ENCODE results near the gene COL18A1. TPM values are rescaled to one million over a fixed set of nuclear protein-coding genes. Genes with fewer than 3 reads are reported as not detected.

COL18A1 gene
- total RNA-seq, 1 donor from 2014 or later = 150 TPM

DNA sequence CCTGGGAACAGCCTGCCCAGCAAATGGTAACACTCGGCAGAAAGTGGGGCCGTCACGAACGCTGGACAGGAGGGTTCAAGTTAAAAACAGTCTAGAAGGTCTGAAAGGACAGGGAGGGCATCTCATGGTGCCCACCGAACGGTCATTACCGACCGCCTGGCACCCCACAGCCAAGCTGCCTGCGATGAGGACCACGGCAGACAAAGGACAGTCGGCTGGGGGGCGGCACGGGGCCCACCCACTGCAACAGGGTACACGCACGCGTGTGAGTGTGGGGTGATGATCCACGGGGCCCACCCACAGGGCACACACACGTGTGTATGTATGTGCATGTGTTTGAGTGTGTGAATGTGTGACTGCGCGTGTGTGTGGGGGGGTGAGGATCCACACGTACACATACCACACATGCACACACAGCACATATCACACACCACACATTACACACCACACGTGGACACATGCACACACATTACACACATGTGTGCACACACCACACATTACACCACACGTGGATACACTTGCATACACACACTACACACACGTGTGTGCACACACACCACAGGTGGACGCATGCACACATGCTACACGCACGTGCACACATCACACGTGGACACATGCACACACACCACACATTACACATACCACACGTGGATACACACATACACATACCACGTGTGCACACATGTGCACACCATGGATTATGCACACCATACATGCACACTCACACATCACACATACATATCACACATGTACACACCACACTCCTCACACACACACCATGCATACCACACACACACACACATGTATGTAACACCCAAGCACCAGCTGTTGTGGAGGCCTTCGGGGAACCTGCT, 74.1 kb downstream of the COL18A1 start:
- Mint-ChIP-seq H3K27ac (no peak overlapping the region), H3K4me1 (ENCODE audit: unreplicated experiment) (peaks cover 11% of the 10 kb centered on the region), H3K4me3 (no peak overlapping the region), H3K9me3 (no peaks in the 10 kb centered on the region), H3K27me3 (no peaks in the 10 kb centered on the region), H3K36me3 (peaks cover 22% of the 10 kb centered on the region)
- TF ChIP-seq, protein P1, sequence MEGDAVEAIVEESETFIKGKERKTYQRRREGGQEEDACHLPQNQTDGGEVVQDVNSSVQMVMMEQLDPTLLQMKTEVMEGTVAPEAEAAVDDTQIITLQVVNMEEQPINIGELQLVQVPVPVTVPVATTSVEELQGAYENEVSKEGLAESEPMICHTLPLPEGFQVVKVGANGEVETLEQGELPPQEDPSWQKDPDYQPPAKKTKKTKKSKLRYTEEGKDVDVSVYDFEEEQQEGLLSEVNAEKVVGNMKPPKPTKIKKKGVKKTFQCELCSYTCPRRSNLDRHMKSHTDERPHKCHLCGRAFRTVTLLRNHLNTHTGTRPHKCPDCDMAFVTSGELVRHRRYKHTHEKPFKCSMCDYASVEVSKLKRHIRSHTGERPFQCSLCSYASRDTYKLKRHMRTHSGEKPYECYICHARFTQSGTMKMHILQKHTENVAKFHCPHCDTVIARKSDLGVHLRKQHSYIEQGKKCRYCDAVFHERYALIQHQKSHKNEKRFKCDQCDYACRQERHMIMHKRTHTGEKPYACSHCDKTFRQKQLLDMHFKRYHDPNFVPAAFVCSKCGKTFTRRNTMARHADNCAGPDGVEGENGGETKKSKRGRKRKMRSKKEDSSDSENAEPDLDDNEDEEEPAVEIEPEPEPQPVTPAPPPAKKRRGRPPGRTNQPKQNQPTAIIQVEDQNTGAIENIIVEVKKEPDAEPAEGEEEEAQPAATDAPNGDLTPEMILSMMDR (conservative IDR thresholded peaks at IDR 0.05) = no peak
- DNase-seq (ENCODE audit: extremely low spot score, unreplicated experiment) = no peak

DNA sequence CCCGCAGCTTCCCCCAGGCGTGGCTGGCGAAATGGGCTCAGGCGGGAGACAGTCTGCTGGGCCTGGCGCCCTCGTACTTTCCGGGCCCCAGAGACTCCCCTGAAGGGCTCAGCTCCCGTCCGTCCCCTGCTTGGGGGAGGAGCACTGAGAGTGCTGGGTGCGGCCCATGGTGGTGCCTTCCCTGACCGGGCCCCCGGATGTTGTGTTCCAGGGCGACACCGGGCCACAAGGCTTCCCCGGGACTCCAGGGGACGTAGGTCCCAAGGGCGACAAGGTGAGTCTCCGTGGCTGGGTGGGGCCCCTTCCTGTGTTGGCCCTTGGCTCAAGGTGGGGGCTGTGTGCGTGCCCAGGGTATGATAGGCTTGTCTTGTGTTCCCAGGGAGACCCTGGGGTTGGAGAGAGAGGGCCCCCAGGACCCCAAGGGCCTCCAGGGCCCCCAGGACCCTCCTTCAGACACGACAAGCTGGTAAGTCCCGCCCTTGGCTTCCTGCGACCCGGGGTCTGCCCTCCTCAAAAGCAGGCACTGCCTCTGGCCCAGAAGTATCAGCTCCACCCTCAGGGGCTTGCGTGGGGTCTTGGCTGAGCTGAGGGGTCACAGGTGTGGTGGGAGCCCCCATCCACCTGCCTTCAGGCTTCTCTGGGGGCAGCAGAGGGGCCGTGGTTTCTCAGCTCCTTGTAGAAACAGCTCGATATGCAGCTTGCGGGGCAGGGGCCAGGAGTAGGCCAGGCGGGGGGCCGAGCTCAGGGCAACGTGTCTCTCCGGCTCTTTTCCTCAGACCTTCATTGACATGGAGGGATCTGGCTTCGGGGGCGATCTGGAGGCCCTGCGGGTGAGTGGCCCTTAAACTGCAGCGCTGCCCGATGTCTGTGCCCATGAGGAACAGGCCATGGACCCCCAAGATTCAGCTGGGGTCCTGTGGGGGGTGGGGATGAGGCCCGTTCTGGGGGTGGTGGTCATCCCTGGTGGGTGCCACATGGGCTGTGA, 75.0 kb downstream of the COL18A1 start:
- Mint-ChIP-seq H3K27me3 (no peaks in the 10 kb centered on the region), H3K27ac (no peak overlapping the region), H3K36me3 (peaks cover 24% of the 10 kb centered on the region), H3K9me3 (no peaks in the 10 kb centered on the region), H3K4me3 (no peak overlapping the region), H3K4me1 (ENCODE audit: unreplicated experiment) (peaks cover 11% of the 10 kb centered on the region)
- TF ChIP-seq, protein P1 (conservative IDR thresholded peaks at IDR 0.05) = no peak
- DNase-seq (ENCODE audit: extremely low spot score, unreplicated experiment) = no peak

GRCh38 chr21:45480701-45481500, 75.9 kb downstream of the COL18A1 start:
- TF ChIP-seq, protein P1 (conservative IDR thresholded peaks at IDR 0.05) = no peak
- Mint-ChIP-seq H3K4me3 (no peak overlapping the region), H3K27me3 (no peaks in the 10 kb centered on the region), H3K9me3 (no peaks in the 10 kb centered on the region), H3K27ac (no peak overlapping the region), H3K36me3 (peaks cover 24% of the 10 kb centered on the region), H3K4me1 (ENCODE audit: unreplicated experiment) (peaks cover 11% of the 10 kb centered on the region)
- no peak for DNase-seq (ENCODE audit: extremely low spot score, unreplicated experiment)

DNA sequence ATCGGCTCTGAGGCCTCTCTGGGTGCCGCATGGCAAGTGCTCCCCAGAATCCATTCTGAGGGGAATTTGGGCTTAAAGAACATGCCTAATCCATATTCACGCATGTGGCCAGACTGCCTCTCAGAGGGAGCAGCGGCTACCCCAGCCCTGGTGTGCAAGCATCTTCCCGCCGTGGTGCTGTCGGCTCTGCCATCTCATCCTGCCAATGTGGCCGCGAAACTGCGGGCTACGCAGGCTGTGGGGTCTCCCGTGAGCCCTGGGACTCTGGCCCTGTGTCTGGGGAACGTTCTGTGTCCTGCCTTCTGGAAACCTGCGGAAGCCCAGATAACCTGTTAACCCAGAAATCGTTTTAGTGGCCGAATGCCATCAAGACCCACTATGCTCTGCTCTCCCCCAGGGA, 76.6 kb downstream of the COL18A1 start:
- H3K4me1 Mint-ChIP-seq (ENCODE audit: unreplicated experiment) = peaks cover 10% of the 10 kb centered on the region
- TF ChIP-seq, protein P1 (conservative IDR thresholded peaks at IDR 0.05) = no peak
- no peaks in the 10 kb centered on the region for H3K9me3 Mint-ChIP-seq
- H3K27ac Mint-ChIP-seq = no peak overlapping the region
- DNase-seq (ENCODE audit: extremely low spot score, unreplicated experiment) = no peak
- no peak overlapping the region for H3K4me3 Mint-ChIP-seq
- no peaks in the 10 kb centered on the region for H3K27me3 Mint-ChIP-seq
- peaks cover 21% of the 10 kb centered on the region for H3K36me3 Mint-ChIP-seq
